ENCODE data around the gene TLR4. TPM values are rescaled to one million over a fixed set of nuclear protein-coding genes. Genes with fewer than 3 reads are reported as not detected.
A peak's percentile ranks its signal among the peaks of the same experiment; 100 is the strongest.

TLR4 gene
- total RNA-seq, 1 experiment from 2014 or later: 6.5 TPM

DNA sequence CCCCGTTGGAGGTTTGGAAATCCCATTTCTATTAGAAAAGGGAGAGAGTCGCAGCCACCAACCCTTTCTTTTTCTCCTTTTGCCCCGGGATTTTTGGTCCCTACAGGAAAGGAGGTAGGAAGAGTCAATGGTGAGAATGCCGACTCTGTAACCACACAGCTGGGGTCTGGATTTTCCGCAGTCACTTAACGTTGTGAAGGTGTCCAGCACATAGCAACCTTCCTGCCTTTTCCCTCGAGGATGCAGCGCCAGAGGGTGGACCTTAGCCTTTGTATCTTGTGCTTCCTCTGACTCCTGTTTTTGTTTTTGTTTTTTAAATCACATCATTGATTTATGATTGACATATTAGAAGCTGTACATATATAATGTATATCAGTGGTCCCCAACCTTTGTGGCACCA is 41.4 kb downstream of the TLR4 start:
- H3K4me1 ChIP-seq: no peaks in the 10 kb centered on the region
- H3K27me3 ChIP-seq: no peaks in the 10 kb centered on the region
- H3K4me3 ChIP-seq: peak overlapping the region; percentile 37; the same call in 1 of the 2 replicates
- no peak for DNase-seq
- no peaks in the 10 kb centered on the region for H3K9me3 ChIP-seq (replicated peaks)
- H3K36me3 ChIP-seq: no peaks in the 10 kb centered on the region
- H3K27ac ChIP-seq: no peak overlapping the region

GRCh38 chr9:117746263-117746662 is 42.1 kb downstream of the TLR4 start:
- no peaks in the 10 kb centered on the region for H3K36me3 ChIP-seq
- H3K27ac ChIP-seq: no peak overlapping the region
- H3K27me3 ChIP-seq: no peaks in the 10 kb centered on the region
- no peaks in the 10 kb centered on the region for H3K9me3 ChIP-seq (replicated peaks)
- DNase-seq: no peak
- no peak overlapping the region for H3K4me3 ChIP-seq
- H3K4me1 ChIP-seq: no peaks in the 10 kb centered on the region

DNA sequence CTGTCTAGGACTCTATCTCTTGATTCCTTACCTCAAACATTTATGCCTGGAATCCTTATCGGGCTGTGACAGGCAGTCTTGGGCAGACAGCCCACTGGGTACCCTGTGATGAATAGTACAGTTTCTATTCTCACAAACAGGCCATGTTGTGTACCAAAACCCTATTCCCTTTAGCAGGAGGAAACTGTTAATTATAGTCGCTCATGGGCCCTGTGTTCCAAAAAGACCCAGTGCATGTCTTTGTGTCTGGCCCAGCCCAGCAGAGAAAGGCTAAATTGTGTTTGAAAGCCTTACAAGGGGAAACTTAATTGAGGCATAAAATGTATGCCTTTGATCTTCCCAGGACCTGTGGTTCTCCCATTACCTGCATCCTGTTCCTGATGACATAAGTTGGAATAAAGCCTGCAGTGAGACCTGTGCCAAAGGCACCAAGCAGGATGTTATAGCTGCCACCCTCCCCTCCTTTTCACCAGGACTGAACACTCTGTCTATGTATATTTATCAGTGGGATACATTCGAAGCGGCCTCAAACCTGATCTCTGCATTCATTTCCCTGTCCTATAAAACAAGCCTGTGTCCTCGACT is 43.3 kb downstream of the TLR4 start:
- H3K4me3 ChIP-seq: no peak overlapping the region
- H3K9me3 ChIP-seq (replicated peaks): no peaks in the 10 kb centered on the region
- H3K4me1 ChIP-seq: no peaks in the 10 kb centered on the region
- no peaks in the 10 kb centered on the region for H3K36me3 ChIP-seq
- no peaks in the 10 kb centered on the region for H3K27me3 ChIP-seq
- H3K27ac ChIP-seq: no peak overlapping the region
- no peak for DNase-seq

GRCh38 chr9:117750401-117750800 is 46.2 kb downstream of the TLR4 start:
- H3K4me3 ChIP-seq: no peak overlapping the region
- H3K27ac ChIP-seq: no peak overlapping the region
- DNase-seq: no peak
- no peaks in the 10 kb centered on the region for H3K4me1 ChIP-seq
- H3K9me3 ChIP-seq (replicated peaks): no peaks in the 10 kb centered on the region
- H3K36me3 ChIP-seq: no peaks in the 10 kb centered on the region
- no peaks in the 10 kb centered on the region; the same call in 1 of the 2 replicates for H3K27me3 ChIP-seq

- DNase-seq: no peak
- Histone ChIP-seq H3K9me3 (replicated peaks) (no peaks in the 10 kb centered on the region), H3K36me3 (no peaks in the 10 kb centered on the region), H3K27ac (no peak overlapping the region), H3K4me1 (no peaks in the 10 kb centered on the region), H3K4me3 (no peak overlapping the region), H3K27me3 (no peaks in the 10 kb centered on the region; the same call in 1 of the 2 replicates)
These were observed 48.7 kb downstream of the TLR4 start for GRCh38 chr9:117752894-117753293.

DNA sequence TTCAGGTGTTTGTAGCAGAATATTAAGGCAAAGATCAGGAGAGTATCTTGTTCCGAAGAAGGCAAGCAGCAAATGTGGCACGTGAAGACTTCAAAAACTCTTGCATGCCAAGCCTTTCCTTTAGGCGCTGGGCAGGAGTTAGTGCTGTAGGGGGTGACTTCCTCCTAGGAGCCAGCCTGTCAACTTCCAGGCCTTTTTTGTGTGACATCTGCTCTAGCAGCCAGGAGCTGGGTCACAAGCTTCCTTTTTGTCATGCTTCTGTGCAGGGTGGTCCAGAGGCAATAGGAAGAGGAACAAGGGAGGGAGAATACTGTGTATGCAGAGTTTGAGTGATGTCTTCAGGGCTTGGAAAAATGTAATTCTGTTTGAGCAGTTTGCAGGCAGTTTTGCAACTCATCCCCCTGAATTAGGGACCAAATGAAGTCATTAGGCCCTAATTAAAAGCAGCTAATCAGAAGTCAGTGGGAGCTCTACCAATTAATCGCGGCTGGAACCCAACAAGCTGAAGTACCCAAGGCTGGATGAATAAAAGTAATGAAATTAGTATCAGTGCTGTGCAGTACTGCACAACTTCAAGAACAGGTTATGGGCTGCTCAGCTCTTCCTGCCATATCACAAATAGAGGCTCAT is 53.5 kb downstream of the TLR4 start:
- no peak for DNase-seq
- Histone ChIP-seq H3K9me3 (replicated peaks) (no peaks in the 10 kb centered on the region), H3K4me3 (no peak overlapping the region), H3K27me3 (no peaks in the 10 kb centered on the region; the same call in 1 of the 2 replicates), H3K27ac (no peak overlapping the region), H3K4me1 (no peaks in the 10 kb centered on the region), H3K36me3 (no peaks in the 10 kb centered on the region; the same call in 1 of the 2 replicates)

DNA sequence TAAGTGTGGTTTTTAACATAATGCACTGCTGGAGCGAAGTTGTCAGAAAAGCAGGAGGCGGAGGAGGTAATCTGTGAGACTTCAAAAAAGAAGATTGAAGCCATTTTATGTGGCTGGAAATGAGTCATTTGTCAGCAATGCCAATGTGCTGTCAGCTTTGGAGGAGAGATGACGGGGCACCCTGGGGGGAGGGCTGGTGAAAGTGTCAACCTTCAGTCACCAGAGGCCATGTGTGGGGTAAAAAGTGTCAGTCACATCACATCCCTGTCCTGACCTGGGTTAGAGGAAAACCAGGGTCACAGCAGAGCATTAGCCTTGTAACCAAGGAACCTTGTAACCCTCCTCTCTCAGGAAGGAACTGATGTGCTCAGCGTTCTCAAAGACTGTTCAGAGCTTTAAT is 59.1 kb downstream of the TLR4 start:
- Histone ChIP-seq H3K9me3 (replicated peaks) (0 out of 2 replicates have a peak, but pooled peaks cover 7% of the 10 kb centered on the region), H3K4me3 (no peak overlapping the region), H3K27me3 (no peaks in the 10 kb centered on the region), H3K4me1 (no peaks in the 10 kb centered on the region), H3K27ac (no peak overlapping the region), H3K36me3 (no peaks in the 10 kb centered on the region; the same call in none of the 2 replicates)
- DNase-seq: no peak

- Histone ChIP-seq H3K27ac (peak overlapping the region; percentile 90), H3K27me3 (no peaks in the 10 kb centered on the region), H3K4me1 (peaks cover 27% of the 10 kb centered on the region), H3K36me3 (no peaks in the 10 kb centered on the region; the same call in 1 of the 2 replicates), H3K9me3 (replicated peaks) (0 out of 2 replicates have a peak, but pooled peaks cover 10% of the 10 kb centered on the region), H3K4me3 (no peak overlapping the region)
- DNase-seq: peak; percentile 85 to 93
These were observed 64.7 kb downstream of the TLR4 start for GRCh38 chr9:117768750-117769395.

- no peaks in the 10 kb centered on the region; the same call in 1 of the 2 replicates for H3K36me3 ChIP-seq
- no peaks in the 10 kb centered on the region for H3K27me3 ChIP-seq
- 0 out of 2 replicates have a peak, but pooled peaks cover 10% of the 10 kb centered on the region for H3K9me3 ChIP-seq (replicated peaks)
- peaks cover 30% of the 10 kb centered on the region for H3K4me1 ChIP-seq
- no peak overlapping the region for H3K27ac ChIP-seq
- H3K4me3 ChIP-seq: no peak overlapping the region
- DNase-seq: no peak
These were observed 66.9 kb downstream of the TLR4 start for GRCh38 chr9:117771136-117771535.

DNA sequence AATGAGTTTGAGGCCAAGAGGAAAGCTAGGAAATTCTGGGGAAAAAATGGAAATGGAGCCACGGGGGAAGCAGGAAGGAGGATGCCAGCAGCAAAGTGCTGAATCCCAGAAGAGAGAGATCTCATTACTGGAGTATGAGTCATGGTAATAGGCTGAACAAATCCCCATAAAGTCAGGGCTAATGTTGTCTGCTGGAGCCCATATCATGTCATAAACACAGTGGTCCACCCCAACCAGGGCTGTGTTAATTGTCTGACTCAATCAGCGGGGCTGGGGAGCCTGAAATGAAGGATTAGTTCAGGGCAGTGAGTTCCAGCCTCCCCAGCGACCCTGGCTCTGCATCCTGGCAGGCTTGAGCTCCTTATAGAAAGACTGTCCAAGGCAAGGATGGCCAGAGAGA is 68.8 kb downstream of the TLR4 start:
- H3K4me3 ChIP-seq: no peak overlapping the region
- 0 out of 2 replicates have a peak, but pooled peaks cover 4% of the 10 kb centered on the region for H3K9me3 ChIP-seq (replicated peaks)
- H3K27me3 ChIP-seq: no peaks in the 10 kb centered on the region
- DNase-seq: peak; percentile 91 to 95
- peak overlapping the region; percentile 90 for H3K27ac ChIP-seq
- peaks cover 30% of the 10 kb centered on the region for H3K4me1 ChIP-seq
- H3K36me3 ChIP-seq: no peaks in the 10 kb centered on the region

Data from SJCRH30 (cell line).